Lower leg skin (tissue), 4 donors: ENCODE data around the gene SPC24. TPM values are rescaled to one million over a fixed set of nuclear protein-coding genes. Genes with fewer than 3 reads are reported as not detected.
"Not testable (repeated sequence)": the region's sequence is repeated elsewhere in the genome, so short reads cannot be mapped to it uniquely, and the experiment has no call there.

Experiments
- DNase-seq, 2 donors: peaks; one replicate each; pipeline ENCODE4 v3.0.0-alpha.2; 2019; ENCODE audit warnings: low spot score in 2 of 2
- H3K4me3 ChIP-seq: fragments of 200-600 bp; sonication (generic); 2 replicates; pipeline ENCODE4 v1.5.1; 2017; ENCODE audit warnings: mild to moderate bottlenecking, low read depth; ENCODE audit not compliant: poor library complexity, severe bottlenecking
- POLR2A ChIP-seq, 2 donors: fragments of 450-650 bp; IDR thresholded peaks; one replicate each; pipeline ENCODE4 v1.6.1; 2016 to 2017; ENCODE audit warnings: antibody characterized with exemption in 2 of 2, mild to moderate bottlenecking in 1 of 2, moderate library complexity in 1 of 2
- WGBS, 2 donors: methylation state at CpG; one replicate each; pipeline ENCODE4 v1.1.5; 2018; 5-methylcytosine and 5-hydroxymethylcytosine counted together
- intact Hi-C: fragments of 100-400 bp; cut with DNase I; formaldehyde crosslinking; loops from one replicate; pipeline ENCODE4 v1.15.0; 2023; ENCODE audit warnings: low total_unique reads
- total RNA-seq, 4 donors: library from RNA; depleted of rRNA; stranded (reverse); fragments of >200 nt; gene quantifications; one replicate each; pipeline ENCODE4 v1.1.0, GENCODE V29; 2016
- TF ChIP-seq, protein P1 (sequence below), 3 donors: fragments of 450-650 bp; IDR thresholded peaks; one replicate each; pipeline ENCODE4 v1.5.1; 2016; ENCODE audit warnings: antibody characterized with exemption in 3 of 3, mild to moderate bottlenecking in 3 of 3, moderate library complexity in 2 of 3

The SPC24 gene
- total RNA-seq, 4 donors from 2014 or later: 0.17 to 8.5 (median 0.82) TPM

DNA sequence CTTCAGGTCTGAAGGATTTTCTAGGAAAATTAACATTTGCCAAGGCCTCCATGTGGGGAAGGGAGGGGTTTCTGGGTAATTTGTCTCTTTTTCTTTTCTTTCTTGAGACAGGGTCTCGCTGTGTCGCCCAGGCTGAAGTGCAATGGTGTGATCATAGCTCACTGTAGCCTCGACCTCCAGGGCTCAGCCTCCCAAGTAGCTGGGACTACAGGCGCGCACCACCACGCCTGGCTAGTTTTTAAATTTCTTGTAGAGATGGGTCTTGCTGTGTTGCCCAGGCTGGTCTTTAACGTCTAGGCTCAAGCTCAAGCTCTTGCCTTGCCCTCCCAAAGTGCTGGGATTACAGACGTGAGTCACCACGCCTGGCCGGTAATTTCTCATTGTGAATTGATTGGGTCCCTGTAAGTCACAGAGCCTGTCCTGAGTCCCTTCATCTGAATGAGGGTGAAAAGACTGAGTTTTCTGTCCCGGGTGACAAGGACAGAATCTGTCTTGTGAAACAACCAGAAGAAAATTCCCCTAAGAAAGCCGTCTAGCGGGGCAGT, 10.0 kb upstream of the SPC24 start:
- intact Hi-C loops: no loop called here
- no peak for DNase-seq
- 71 to 76% methylated on average over 13 of the region's 13 CpGs for WGBS, 2 donors
- H3K4me3 ChIP-seq: no peak overlapping the region
- TF ChIP-seq POLR2A (IDR thresholded peaks at IDR 0.05): no peak

DNA sequence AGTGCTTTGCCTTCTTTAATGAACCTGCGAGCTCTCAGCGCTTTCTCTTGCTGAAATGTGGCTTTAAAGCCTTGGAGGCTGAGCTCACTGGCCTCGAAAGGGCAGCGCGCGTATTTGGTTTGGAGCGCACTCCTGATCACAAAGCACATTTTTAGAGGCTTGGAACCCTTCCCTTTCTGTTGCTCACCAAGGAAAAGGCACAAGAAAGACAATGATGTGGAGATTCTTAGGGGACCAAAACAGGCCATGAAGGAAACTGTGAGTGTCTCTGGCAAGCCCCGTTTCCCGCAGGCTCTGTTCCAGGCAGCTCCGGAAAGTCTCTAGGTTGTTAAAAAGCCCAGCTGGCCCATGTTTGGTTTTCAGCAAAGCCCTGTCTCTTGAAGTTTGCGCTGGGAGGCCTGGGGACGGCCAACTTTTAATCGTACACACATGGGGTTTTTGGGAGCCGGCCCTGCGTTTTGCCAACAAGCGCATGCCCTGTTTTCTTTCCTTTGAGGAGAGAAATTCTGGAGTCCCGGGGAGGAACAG, 9.4 kb upstream of the SPC24 start:
- intact Hi-C loops: no loop called here
- no peak overlapping the region for H3K4me3 ChIP-seq
- WGBS, 2 donors: 56 to 57% methylated on average over 17 of the region's 17 CpGs
- peak; percentile 60 to 96 for DNase-seq
- TF ChIP-seq POLR2A (IDR thresholded peaks at IDR 0.05): no peak
- TF ChIP-seq, protein P1, sequence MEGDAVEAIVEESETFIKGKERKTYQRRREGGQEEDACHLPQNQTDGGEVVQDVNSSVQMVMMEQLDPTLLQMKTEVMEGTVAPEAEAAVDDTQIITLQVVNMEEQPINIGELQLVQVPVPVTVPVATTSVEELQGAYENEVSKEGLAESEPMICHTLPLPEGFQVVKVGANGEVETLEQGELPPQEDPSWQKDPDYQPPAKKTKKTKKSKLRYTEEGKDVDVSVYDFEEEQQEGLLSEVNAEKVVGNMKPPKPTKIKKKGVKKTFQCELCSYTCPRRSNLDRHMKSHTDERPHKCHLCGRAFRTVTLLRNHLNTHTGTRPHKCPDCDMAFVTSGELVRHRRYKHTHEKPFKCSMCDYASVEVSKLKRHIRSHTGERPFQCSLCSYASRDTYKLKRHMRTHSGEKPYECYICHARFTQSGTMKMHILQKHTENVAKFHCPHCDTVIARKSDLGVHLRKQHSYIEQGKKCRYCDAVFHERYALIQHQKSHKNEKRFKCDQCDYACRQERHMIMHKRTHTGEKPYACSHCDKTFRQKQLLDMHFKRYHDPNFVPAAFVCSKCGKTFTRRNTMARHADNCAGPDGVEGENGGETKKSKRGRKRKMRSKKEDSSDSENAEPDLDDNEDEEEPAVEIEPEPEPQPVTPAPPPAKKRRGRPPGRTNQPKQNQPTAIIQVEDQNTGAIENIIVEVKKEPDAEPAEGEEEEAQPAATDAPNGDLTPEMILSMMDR (IDR thresholded peaks at IDR 0.05): no peak

DNA sequence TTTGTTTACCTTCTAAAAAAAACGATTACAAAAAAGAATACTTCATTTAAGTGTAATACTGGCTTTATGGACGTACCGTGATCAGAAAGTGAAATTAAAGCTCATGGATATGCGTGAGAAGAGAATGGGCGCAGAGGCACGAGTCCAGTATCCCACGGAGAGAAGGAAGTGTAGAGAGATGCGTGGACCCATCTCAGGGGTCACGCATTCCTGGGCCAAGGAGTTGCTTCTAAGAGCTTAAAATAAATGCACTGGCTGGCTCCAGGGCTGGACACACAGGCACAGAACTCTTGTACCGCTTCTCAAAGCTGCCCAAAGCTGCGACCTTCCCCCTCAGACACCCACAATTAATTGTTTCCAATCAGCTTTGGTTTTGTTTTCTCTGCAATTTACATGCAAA, 8.7 kb upstream of the SPC24 start:
- intact Hi-C loops: no loop called here
- 69 to 74% methylated on average over 11 of the region's 11 CpGs for WGBS, 2 donors
- no peak for DNase-seq
- no peak overlapping the region for H3K4me3 ChIP-seq
- TF ChIP-seq POLR2A (IDR thresholded peaks at IDR 0.05): no peak
- TF ChIP-seq, protein P1 (IDR thresholded peaks at IDR 0.05): no peak

DNA sequence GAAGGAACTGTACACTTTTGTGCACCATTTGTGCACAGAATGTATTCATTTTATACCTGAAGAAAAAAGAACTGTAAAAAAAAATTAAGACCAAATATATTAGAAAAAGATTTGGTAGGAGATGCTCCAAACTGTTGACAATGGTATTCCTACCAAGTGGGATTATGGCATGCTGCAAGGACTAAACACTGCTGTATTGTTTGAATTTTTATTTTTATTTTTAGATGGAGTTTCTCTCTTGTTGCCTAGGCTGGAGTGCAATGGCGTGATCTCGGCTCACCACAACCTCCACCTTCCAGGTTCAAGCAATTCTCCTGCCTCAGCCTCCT, 4.8 kb upstream of the SPC24 start:
- H3K4me3 ChIP-seq, DNase-seq, intact Hi-C loops: not testable (repeated sequence)
- 95 to 97% methylated on average over 2 of the region's 2 CpGs for WGBS, 2 donors

DNA sequence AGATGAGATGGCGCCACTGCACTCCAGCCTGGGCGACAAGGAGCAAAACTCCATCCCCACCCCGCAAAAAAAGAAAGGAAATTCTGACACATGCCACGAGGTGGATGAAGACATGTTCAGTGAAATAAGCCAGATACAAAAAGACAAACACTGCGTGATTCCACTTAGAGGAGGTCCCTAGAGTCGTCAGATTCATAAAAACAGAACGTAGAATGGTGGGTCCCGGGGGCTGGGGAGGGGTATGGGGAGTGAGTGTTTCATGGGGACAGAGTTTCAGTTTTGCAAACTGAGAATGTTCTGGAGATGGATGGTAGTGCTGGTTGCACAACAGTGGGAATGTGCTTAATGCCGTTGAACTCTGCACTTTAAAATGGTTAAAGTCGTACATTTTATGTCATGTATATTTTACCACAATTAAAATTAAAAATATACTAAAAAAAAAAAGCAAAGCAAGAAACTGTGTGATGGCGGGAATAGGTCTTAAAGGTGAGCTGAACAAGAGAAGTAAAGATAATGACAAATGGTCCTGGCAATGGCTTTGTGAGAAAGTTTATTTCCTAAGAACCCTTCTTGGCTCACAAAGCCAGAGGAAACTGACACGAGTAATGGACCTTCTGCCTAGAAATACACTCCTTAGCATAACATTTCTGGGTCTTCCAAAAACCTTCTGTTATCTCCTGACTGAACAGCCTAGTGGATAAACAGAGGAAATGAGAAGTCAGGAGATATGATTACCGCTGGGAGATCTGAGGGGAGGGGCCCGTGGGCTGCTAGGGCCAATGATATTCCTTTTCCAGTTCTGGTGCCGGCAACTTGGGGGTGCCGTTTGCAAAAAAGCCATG, 4.2 kb upstream of the SPC24 start:
- 61 to 69% methylated on average over 16 of the region's 16 CpGs for WGBS, 2 donors
- H3K4me3 ChIP-seq: no peak overlapping the region
- TF ChIP-seq, protein P1 (IDR thresholded peaks at IDR 0.05): no peak
- TF ChIP-seq POLR2A (IDR thresholded peaks at IDR 0.05): no peak
- DNase-seq: peak in 1 of 2 donors; percentile 53
- intact Hi-C loops: no loop called here

DNA sequence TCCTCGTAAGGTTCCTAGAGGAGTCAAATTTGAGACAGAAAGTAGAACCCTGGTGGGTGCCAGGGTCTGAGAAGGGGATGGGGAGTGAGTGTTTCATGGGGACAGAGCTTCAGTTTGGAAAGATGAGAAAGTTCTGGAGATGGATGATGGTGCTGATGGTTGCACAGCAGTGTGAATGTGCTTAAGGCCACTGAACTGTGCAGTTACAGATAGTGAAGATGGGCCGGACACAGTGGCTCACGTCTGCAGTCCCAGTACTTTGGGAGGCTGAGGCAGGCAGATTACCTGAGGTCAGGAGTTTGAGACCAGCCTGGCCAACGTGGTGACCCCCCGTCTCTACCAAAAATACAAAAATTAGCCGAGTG, 917 bp downstream of the SPC24 start:
- no peak for DNase-seq
- H3K4me3 ChIP-seq: no peak overlapping the region
- intact Hi-C loops: no loop called here
- TF ChIP-seq, protein P1 (IDR thresholded peaks at IDR 0.05): no peak
- TF ChIP-seq POLR2A (IDR thresholded peaks at IDR 0.05): no peak
- WGBS, 2 donors: 42 to 51% methylated on average over 6 of the region's 6 CpGs
